DND-41 (cell line): Measurements from ENCODE around the gene CPA4.

Experiments used
- ATAC-seq: fragments of 200-7000 bp; cut with Tn5 transposase; 3 replicates; pipeline ENCODE4 v1.9.1; 2021; ENCODE audit warnings: low read depth; ENCODE audit not compliant: insufficient read depth
- DNase-seq: peaks from one replicate; pipeline ENCODE4 v3.0.0-alpha.2; 2020
- H2AFZ ChIP-seq: 2 replicates; pipeline ENCODE4 v1.6.0; 2012; ENCODE audit warnings: low read depth, low read length
- H3K27ac ChIP-seq: 2 replicates; pipeline ENCODE4 v1.5.1; 2012; ENCODE audit warnings: low read length, inconsistent platforms
- H3K27me3 ChIP-seq: fragments of 200-600 bp; sonication (generic); 2 replicates; pipeline ENCODE4 v1.6.0; 2012; ENCODE audit warnings: low read length, mild to moderate bottlenecking, inconsistent platforms; ENCODE audit not compliant: insufficient read depth, poor library complexity
- H3K36me3 ChIP-seq: 2 replicates; pipeline ENCODE4 v1.5.1; 2012; ENCODE audit warnings: low read length, inconsistent platforms; ENCODE audit not compliant: insufficient read depth
- H3K4me1 ChIP-seq: 2 replicates; pipeline ENCODE4 v1.5.1; 2012; ENCODE audit warnings: mild to moderate bottlenecking, low read length; ENCODE audit not compliant: insufficient read depth
- H3K4me2 ChIP-seq: 2 replicates; pipeline ENCODE4 v1.6.0; 2012; ENCODE audit warnings: mild to moderate bottlenecking, moderate library complexity, low read length, inconsistent platforms; ENCODE audit not compliant: insufficient read depth
- H3K4me3 ChIP-seq, 2 experiments: fragments of 200-600 bp in 1 of 2; shearing (Covaris generic) in 1 of 2; 2 replicates each; pipeline ENCODE4 v1.5.1; 2012 to 2016; ENCODE audit warnings: inconsistent platforms in 2 of 2, low read length in 2 of 2, mild to moderate bottlenecking in 2 of 2, low read depth in 1 of 2, moderate library complexity in 1 of 2
- H3K79me2 ChIP-seq: 2 replicates; pipeline ENCODE4 v1.6.0; 2012; ENCODE audit warnings: low read length, inconsistent platforms; ENCODE audit not compliant: insufficient read depth
- H3K9ac ChIP-seq: 2 replicates; pipeline ENCODE4 v1.6.0; 2012; ENCODE audit warnings: low read depth, mild to moderate bottlenecking, inconsistent platforms, low read length, moderate library complexity
- H3K9me3 ChIP-seq: 2 replicates; pipeline ENCODE4 v1.5.1; 2012; ENCODE audit warnings: low read length, moderate library complexity, mild to moderate bottlenecking, inconsistent platforms; ENCODE audit not compliant: insufficient read depth, severe bottlenecking
- H4K20me1 ChIP-seq: 2 replicates; pipeline ENCODE4 v1.6.0; 2012; ENCODE audit warnings: low read length; ENCODE audit not compliant: insufficient read depth
- CTCF ChIP-seq: IDR thresholded peaks from 2 replicates; pipeline ENCODE4 v1.5.1; 2012; ENCODE audit warnings: borderline replicate concordance, low read length, moderate library complexity, mild to moderate bottlenecking; ENCODE audit not compliant: poor library complexity, severe bottlenecking; ENCODE audit errors: extremely low read depth
- EZH2 ChIP-seq: IDR thresholded peaks from 3 replicates; pipeline ENCODE4 v1.6.1; 2012; ENCODE audit warnings: borderline replicate concordance, low read depth, mild to moderate bottlenecking, moderate library complexity, low read length, inconsistent platforms; ENCODE audit not compliant: severe bottlenecking

CPA4 gene

GRCh38 chr7:130288168-130288567 is 4.8 kb upstream of the CPA4 start:
- no peak overlapping the region for H3K27ac ChIP-seq
- DNase-seq (no peak), ATAC-seq (no peak)
- H3K36me3 ChIP-seq, result no peaks in the 10 kb centered on the region
- no peaks in the 10 kb centered on the region for H3K9me3 ChIP-seq
- H4K20me1 ChIP-seq, result no peaks in the 10 kb centered on the region
- H3K4me1 ChIP-seq, result no peaks in the 10 kb centered on the region
- no peak overlapping the region for H3K4me2 ChIP-seq
- no peak overlapping the region for H2AFZ ChIP-seq
- no peak overlapping the region for H3K9ac ChIP-seq
- no peak for TF ChIP-seq CTCF
- TF ChIP-seq EZH2, result no peak
- peaks cover 4% of the 10 kb centered on the region for H3K27me3 ChIP-seq
- H3K4me3 ChIP-seq, result no peak overlapping the region
- no peaks in the 10 kb centered on the region for H3K79me2 ChIP-seq

- Histone ChIP-seq H3K27me3 (peaks cover 4% of the 10 kb centered on the region), H3K4me3 (no peak overlapping the region), H3K36me3 (no peaks in the 10 kb centered on the region), H3K4me1 (no peaks in the 10 kb centered on the region), H3K9me3 (no peaks in the 10 kb centered on the region), H3K4me2 (no peak overlapping the region), H4K20me1 (no peaks in the 10 kb centered on the region), H3K9ac (no peak overlapping the region), H3K27ac (no peak overlapping the region), H2AFZ (no peak overlapping the region), H3K79me2 (no peaks in the 10 kb centered on the region)
- TF ChIP-seq CTCF, result no peak
- DNase-seq, result no peak
- ATAC-seq, result no peak
These were observed 4.1 kb upstream of the CPA4 start for GRCh38 chr7:130288829-130289228.

- Histone ChIP-seq H3K36me3 (no peaks in the 10 kb centered on the region), H3K27me3 (no peaks in the 10 kb centered on the region), H3K9me3 (no peaks in the 10 kb centered on the region), H4K20me1 (no peaks in the 10 kb centered on the region), H3K4me1 (no peaks in the 10 kb centered on the region), H3K9ac (no peak overlapping the region), H3K4me3 (no peak overlapping the region), H3K27ac (no peak overlapping the region), H2AFZ (no peak overlapping the region), H3K79me2 (no peaks in the 10 kb centered on the region), H3K4me2 (no peak overlapping the region)
- DNase-seq (no peak), ATAC-seq (no peak)
- TF ChIP-seq CTCF, result no peak
These were observed 3.5 kb upstream of the CPA4 start for GRCh38 chr7:130289478-130289877.

GRCh38 chr7:130290745-130291144 is 2.2 kb upstream of the CPA4 start:
- Histone ChIP-seq H4K20me1 (no peaks in the 10 kb centered on the region), H3K4me1 (no peaks in the 10 kb centered on the region), H3K4me2 (no peak overlapping the region), H3K79me2 (no peaks in the 10 kb centered on the region), H3K9me3 (no peaks in the 10 kb centered on the region), H3K27me3 (no peaks in the 10 kb centered on the region), H3K36me3 (no peaks in the 10 kb centered on the region), H3K27ac (no peak overlapping the region), H2AFZ (no peak overlapping the region), H3K9ac (no peak overlapping the region), H3K4me3 (no peak overlapping the region)
- TF ChIP-seq EZH2 (no peak), CTCF (no peak)
- no peak for ATAC-seq
- no peak for DNase-seq
